B cell (primary cell): ENCODE results near the gene IQCK. TPM values are rescaled to one million over a fixed set of nuclear protein-coding genes. Genes with fewer than 3 reads are reported as not detected.

Experiments
- ATAC-seq: fragments of 200-7000 bp; cut with Tn5 transposase; one replicate; pipeline ENCODE4 v1.10.0; 2021; ENCODE audit warnings: low read depth, mild to moderate bottlenecking, moderate number of reproducible peaks, moderate library complexity
- CTCF ChIA-PET: fragments of 350-600 bp; sonication (Branson Sonifier 250); formaldehyde crosslinking; loops from one replicate; lab custom pipeline; 2021; ENCODE audit warnings: antibody characterized with exemption, inconsistent platforms; lab: Charles Lee
- POLR2A ChIA-PET: fragments of 350-600 bp; sonication (Branson Sonifier 250); formaldehyde crosslinking; loops from one replicate; lab custom pipeline; 2021; ENCODE audit warnings: antibody characterized with exemption; lab: Charles Lee
- DNase-seq: peaks from one replicate; pipeline ENCODE4 v3.0.0; 2013
- H2AFZ ChIP-seq: 2 replicates; pipeline ENCODE4 v1.6.1; 2012; ENCODE audit warnings: mild to moderate bottlenecking, low read depth, low read length; ENCODE audit not compliant: insufficient read depth, poor library complexity, severe bottlenecking
- H3K27ac ChIP-seq, 2 donors: 1 replicate in 1 of 2; 2 replicates in 1 of 2; pipeline ENCODE4 v1.5.1; 2012 to 2013; ENCODE audit warnings: low read length in 2 of 2, mild to moderate bottlenecking in 2 of 2, moderate library complexity in 1 of 2
- H3K27me3 ChIP-seq, 4 experiments: fragments of 200-600 bp in 1 of 4; sonication (generic) in 1 of 4; replicated peaks in 1 of 4; 1 replicate in 2 of 4; 2 replicates in 2 of 4; pipeline versions ENCODE4 v1.6.1 to v1.7.0; 2013 to 2016; ENCODE audit warnings: low read length in 3 of 4, mild to moderate bottlenecking in 2 of 4, mixed read lengths in 1 of 4, moderate library complexity in 1 of 4; ENCODE audit not compliant: insufficient read depth in 4 of 4, control insufficient read depth in 3 of 4; ENCODE audit errors: control extremely low read depth in 1 of 4
- H3K36me3 ChIP-seq, 2 experiments: replicated peaks in 1 of 2; 1 replicate in 1 of 2; 2 replicates in 1 of 2; pipeline versions ENCODE4 v1.6.1 to v1.7.1; 2013; ENCODE audit warnings: low read length in 1 of 2; ENCODE audit not compliant: insufficient read depth in 2 of 2, control insufficient read depth in 1 of 2; ENCODE audit errors: control extremely low read depth in 1 of 2, extremely low read depth in 1 of 2
- H3K4me1 ChIP-seq, 2 donors: fragments of 200-600 bp in 1 of 2; sonication (generic) in 1 of 2; 1 replicate in 1 of 2; 2 replicates in 1 of 2; pipeline versions ENCODE4 v1.5.1 to v1.6.1; 2013 to 2017; ENCODE audit warnings: low read length in 2 of 2; ENCODE audit not compliant: control insufficient read depth in 2 of 2, insufficient read depth in 2 of 2
- H3K4me2 ChIP-seq: replicated peaks from 2 replicates; pipeline ENCODE3; 2012; ENCODE audit warnings: mild to moderate bottlenecking, low read depth, low read length; ENCODE audit not compliant: poor library complexity, severe bottlenecking
- H3K4me3 ChIP-seq, 5 experiments: fragments of 200-600 bp in 1 of 5; sonication (generic) in 1 of 5; 1 replicate in 3 of 5; 2 replicates in 2 of 5; pipeline versions ENCODE4 v1.5.1 to v1.7.0; 2011 to 2016; ENCODE audit warnings: low read length in 4 of 5, mild to moderate bottlenecking in 4 of 5, low read depth in 2 of 5, control low read depth in 1 of 5, moderate library complexity in 1 of 5; ENCODE audit not compliant: insufficient read depth in 1 of 5; ENCODE audit errors: control extremely low read depth in 1 of 5, extremely low read depth in 1 of 5
- H3K79me2 ChIP-seq: fragments of 200-600 bp; sonication (generic); one replicate; pipeline ENCODE4 v1.6.0; 2016; ENCODE audit warnings: low read length; ENCODE audit not compliant: control insufficient read depth, insufficient read depth
- H3K9ac ChIP-seq: fragments of 200-600 bp; sonication (generic); 2 replicates; pipeline ENCODE4 v1.6.1; 2017; ENCODE audit warnings: mild to moderate bottlenecking, low read length, moderate library complexity
- H3K9me3 ChIP-seq, 3 donors: one replicate each; pipeline versions ENCODE4 v1.6.1 to v1.7.1; 2013; ENCODE audit warnings: low read length in 2 of 3; ENCODE audit not compliant: control insufficient read depth in 2 of 3, insufficient read depth in 1 of 3; ENCODE audit errors: control extremely low read depth in 1 of 3
- H4K20me1 ChIP-seq: 2 replicates; pipeline ENCODE4 v1.6.0; 2012; ENCODE audit warnings: mild to moderate bottlenecking, low read length; ENCODE audit not compliant: insufficient read depth, control insufficient read depth, poor library complexity, severe bottlenecking
- H3K27ac Mint-ChIP-seq: one replicate; pipeline ENCODE4 v1.8.0; 2021; ENCODE audit warnings: mixed read lengths
- H3K27me3 Mint-ChIP-seq: one replicate; pipeline ENCODE4 v1.8.0; 2021; ENCODE audit warnings: mixed read lengths
- H3K4me1 Mint-ChIP-seq: one replicate; pipeline ENCODE4 v1.8.0; 2021; ENCODE audit warnings: mixed read lengths
- H3K4me3 Mint-ChIP-seq: one replicate; pipeline ENCODE4 v1.8.0; 2021; ENCODE audit warnings: mixed read lengths
- H3K9me3 Mint-ChIP-seq: one replicate; pipeline ENCODE4 v1.8.0; 2022; ENCODE audit warnings: mixed read lengths; ENCODE audit not compliant: insufficient read depth
- CTCF ChIP-seq: fragments of 200-600 bp; IDR thresholded peaks from one replicate; pipeline ENCODE4 v1.8.0; 2022; ENCODE audit warnings: antibody characterized with exemption, mild to moderate bottlenecking
- EZH2 ChIP-seq: IDR thresholded peaks from 2 replicates; pipeline ENCODE4 v1.6.1; 2012; ENCODE audit warnings: borderline replicate concordance, low read depth, mild to moderate bottlenecking, moderate library complexity, low read length; ENCODE audit not compliant: insufficient read depth, poor library complexity, severe bottlenecking
- WGBS: methylation state at CpG from one replicate; pipeline ENCODE4 v1.1.5; 2013; ENCODE audit warnings: missing lambda C conversion rate; ENCODE audit not compliant: insufficient coverage; 5-methylcytosine and 5-hydroxymethylcytosine counted together
- intact Hi-C: fragments of 100-400 bp; cut with micrococcal nuclease; formaldehyde crosslinking; loops from one replicate; pipeline ENCODE4 v1.10.0; 2022
- polyA plus RNA-seq: library from polyadenylated mRNA; depleted of rRNA; stranded (reverse); fragments of >200 nt; gene quantifications from 2 replicates; pipeline ENCODE4 v1.2.3, GENCODE V29; 2012
- total RNA-seq, 2 donors: library from RNA; stranded (reverse); fragments of 120-200 nt in 1 of 2; gene quantifications; 1 replicate in 1 of 2; 2 replicates in 1 of 2; pipeline versions ENCODE4 v1.2.3 to v1.2.4, GENCODE V29; 2013 to 2022

The IQCK gene
- total and polyA plus RNA-seq, 2 donors (not counting 1 experiment from before 2014, with no cell fraction given): 1.00 to 3.0 TPM

DNA sequence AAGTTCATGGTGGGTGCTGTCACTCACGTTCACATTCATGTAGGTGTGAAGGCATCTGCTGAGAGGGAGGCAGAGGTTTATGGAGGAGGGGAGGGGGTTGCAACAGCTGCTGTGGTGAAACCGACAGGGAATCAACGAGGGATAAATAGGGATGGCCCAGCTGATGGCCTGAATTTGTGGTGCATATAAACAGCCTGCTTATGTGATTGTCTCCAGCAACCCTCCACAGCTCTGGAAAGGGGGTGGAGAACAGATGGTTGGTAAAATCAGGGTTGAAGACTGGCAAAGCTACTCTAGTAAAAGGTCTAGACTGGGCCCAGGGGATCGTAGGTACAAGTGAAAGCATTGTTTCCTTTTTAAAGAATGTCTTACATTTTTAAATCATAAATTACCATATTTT is 53.7 kb downstream of the IQCK start:
- intact Hi-C loops: no loop called here
- no peak overlapping the region for H3K27ac ChIP-seq
- 85% methylated on average over 2 of the region's 4 CpGs for WGBS
- Mint-ChIP-seq H3K9me3 (no peaks in the 10 kb centered on the region), H3K27ac (no peak overlapping the region), H3K4me3 (no peak overlapping the region), H3K27me3 (peaks cover 2% of the 10 kb centered on the region), H3K4me1 (peaks cover 1% of the 10 kb centered on the region)
- no peak for TF ChIP-seq CTCF
- no peak for TF ChIP-seq EZH2
- no peak for DNase-seq
- H3K4me3 ChIP-seq: no peak overlapping the region
- H3K4me1 ChIP-seq: no peaks in the 10 kb centered on the region
- no peaks in the 10 kb centered on the region for H3K79me2 ChIP-seq
- no peaks in the 10 kb centered on the region for H3K27me3 ChIP-seq
- ChIA-PET CTCF (no interaction called here), POLR2A (no interaction called here)
- H3K4me2 ChIP-seq: no peak overlapping the region
- no peak overlapping the region for H3K9ac ChIP-seq
- H3K9me3 ChIP-seq: peaks cover 0 to 3% (median 0%) of the 10 kb centered on the region in 3 donors
- no peaks in the 10 kb centered on the region for H4K20me1 ChIP-seq
- no peak for ATAC-seq
- no peaks in the 10 kb centered on the region for H3K36me3 ChIP-seq
- no peak overlapping the region for H2AFZ ChIP-seq

DNA sequence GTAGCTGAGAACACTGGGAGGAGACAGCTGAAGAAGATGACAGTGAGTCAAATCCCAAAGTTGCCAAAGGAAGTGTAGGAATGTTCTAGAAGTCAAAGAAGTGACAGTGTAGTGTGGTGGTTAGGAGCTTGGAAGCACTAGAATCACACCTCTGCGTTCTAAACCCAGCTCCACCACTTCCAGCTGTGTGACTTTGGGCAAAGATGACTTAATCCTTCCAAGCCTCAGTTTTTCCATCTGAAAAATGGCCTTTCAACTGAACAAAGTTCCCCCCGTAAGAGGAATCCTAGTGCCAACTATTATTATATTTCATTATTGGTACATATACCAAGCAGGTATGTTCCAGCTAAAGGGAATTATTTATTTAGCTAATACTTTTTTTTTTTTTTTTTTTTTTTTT is 56.0 kb downstream of the IQCK start:
- Mint-ChIP-seq H3K4me3 (no peak overlapping the region), H3K27me3 (no peaks in the 10 kb centered on the region), H3K4me1 (peaks cover 5% of the 10 kb centered on the region), H3K9me3 (no peaks in the 10 kb centered on the region), H3K27ac (no peak overlapping the region)
- Histone ChIP-seq H3K4me2 (no peak overlapping the region), H3K4me3 (no peak overlapping the region), H4K20me1 (no peaks in the 10 kb centered on the region), H3K27me3 (no peaks in the 10 kb centered on the region), H3K27ac (no peak overlapping the region), H3K9me3 (no peaks in the 10 kb centered on the region), H3K9ac (no peak overlapping the region), H3K4me1 (no peaks in the 10 kb centered on the region), H2AFZ (no peak overlapping the region), H3K36me3 (no peaks in the 10 kb centered on the region), H3K79me2 (no peaks in the 10 kb centered on the region)
- POLR2A ChIA-PET: no interaction called here
- no peak for DNase-seq
- intact Hi-C loops: no loop called here
- CTCF ChIA-PET: no interaction called here
- ATAC-seq: no peak
- no CpG with 5 or more reads among the region's 2 CpGs for WGBS
- TF ChIP-seq EZH2 (no peak), CTCF (no peak)
